NOMO-1 (cell line): ENCODE data around the gene TRMT1.

ENCODE experiments used
- DNase-seq, 2 experiments: peaks; one replicate each; lab custom pipeline; 2025; ENCODE audit not compliant: unreplicated experiment in 2 of 2; lab: John Stamatoyannopoulos, UW

TRMT1 gene

GRCh38 chr19:13057147-13057572 lies 59.4 kb downstream of the TRMT1 start:
- no peak for DNase-seq

GRCh38 chr19:13056052-13056660 lies 60.4 kb downstream of the TRMT1 start:
- no peak for DNase-seq

- DNase-seq: no peak
These were observed 61.1 kb downstream of the TRMT1 start for GRCh38 chr19:13055213-13056051.
